K562 (cell line): Measurements from ENCODE around the gene CUX1.

Experiments used
- CBX3 ChIP-seq, 2 experiments: IDR thresholded peaks; 1 replicate in 1 of 2; 2 replicates in 1 of 2; pipeline ENCODE4 v1.6.1; 2012; ENCODE audit warnings: inconsistent platforms in 2 of 2, low read length in 2 of 2, borderline replicate concordance in 1 of 2, control low read depth in 1 of 2
- CBX5 ChIP-seq: IDR thresholded peaks from 2 replicates; pipeline ENCODE4 v1.6.1; 2014; ENCODE audit warnings: low read depth, borderline replicate concordance
- ELF4 ChIP-seq: fragments of 450-650 bp; formaldehyde crosslinking; IDR thresholded peaks from 2 replicates; pipeline ENCODE4 v1.4.0; 2022; ENCODE audit warnings: missing genetic modification characterization
- TF ChIP-seq, protein P1 (sequence below): fragments of 250-450 bp; sonication (Bioruptor Pico); IDR thresholded peaks from 2 replicates; pipeline ENCODE4 v1.8.0; 2021; ENCODE audit warnings: moderate library complexity, mild to moderate bottlenecking, inconsistent platforms

DNA sequence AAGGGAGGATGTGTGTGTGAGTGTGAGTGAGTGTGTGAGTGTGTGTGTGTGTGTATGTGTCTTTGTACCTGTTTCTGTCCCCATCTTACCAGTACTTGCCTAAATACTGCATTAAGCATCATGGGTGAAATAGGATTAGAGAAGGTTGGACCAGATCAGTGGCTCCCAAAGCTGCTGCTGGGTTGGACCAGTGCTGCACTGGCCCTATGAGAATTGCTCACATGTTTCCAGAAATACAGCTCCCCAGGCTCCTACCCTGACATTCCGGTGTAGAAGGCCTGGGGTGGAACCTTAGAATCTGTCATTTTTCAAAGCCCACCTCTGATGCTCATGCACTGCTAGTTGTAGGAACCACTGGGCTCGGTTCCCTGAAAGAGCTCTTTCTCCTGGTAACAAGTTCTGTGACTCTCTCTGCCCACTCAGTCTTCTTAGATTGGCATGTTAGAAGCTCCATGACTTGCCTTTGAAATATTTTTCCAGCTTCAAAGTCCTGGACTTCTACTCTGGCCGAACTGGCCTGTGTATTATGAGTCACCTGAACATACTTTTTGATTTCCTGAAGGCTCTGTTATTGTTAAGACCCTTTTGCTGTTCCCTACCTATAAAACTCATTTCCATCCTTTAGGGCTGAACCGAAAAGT, 224.7 kb downstream of the CUX1 start:
- TF ChIP-seq, protein P1, sequence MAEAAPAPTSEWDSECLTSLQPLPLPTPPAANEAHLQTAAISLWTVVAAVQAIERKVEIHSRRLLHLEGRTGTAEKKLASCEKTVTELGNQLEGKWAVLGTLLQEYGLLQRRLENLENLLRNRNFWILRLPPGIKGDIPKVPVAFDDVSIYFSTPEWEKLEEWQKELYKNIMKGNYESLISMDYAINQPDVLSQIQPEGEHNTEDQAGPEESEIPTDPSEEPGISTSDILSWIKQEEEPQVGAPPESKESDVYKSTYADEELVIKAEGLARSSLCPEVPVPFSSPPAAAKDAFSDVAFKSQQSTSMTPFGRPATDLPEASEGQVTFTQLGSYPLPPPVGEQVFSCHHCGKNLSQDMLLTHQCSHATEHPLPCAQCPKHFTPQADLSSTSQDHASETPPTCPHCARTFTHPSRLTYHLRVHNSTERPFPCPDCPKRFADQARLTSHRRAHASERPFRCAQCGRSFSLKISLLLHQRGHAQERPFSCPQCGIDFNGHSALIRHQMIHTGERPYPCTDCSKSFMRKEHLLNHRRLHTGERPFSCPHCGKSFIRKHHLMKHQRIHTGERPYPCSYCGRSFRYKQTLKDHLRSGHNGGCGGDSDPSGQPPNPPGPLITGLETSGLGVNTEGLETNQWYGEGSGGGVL (CRISPR knock-in tag) = no peak
- no peak for TF ChIP-seq CBX3 (IDR thresholded peaks at IDR 0.05; ENCODE audit: borderline replicate concordance in 1 of 2, low read length in 2 of 2)
- TF ChIP-seq ELF4 = no peak
- no peak for TF ChIP-seq CBX5
